Peyer's patch (tissue), 4 donors: ENCODE results near the gene ARMH4. TPM values are rescaled to one million over a fixed set of nuclear protein-coding genes. Genes with fewer than 3 reads are reported as not detected.

Experiments
- DNase-seq, 3 donors: peaks; one replicate each; pipeline ENCODE4 v3.0.0-alpha.2; 2017 to 2019
- H3K27ac ChIP-seq, 4 donors: fragments of 200-600 bp; sonication (generic); one replicate each; pipeline ENCODE4 v1.5.1; 2016 to 2019
- H3K27me3 ChIP-seq, 2 donors: fragments of 200-600 bp; sonication (generic); one replicate each; pipeline ENCODE4 v1.5.1; 2019
- H3K36me3 ChIP-seq, 3 donors: fragments of 200-600 bp; sonication (generic); one replicate each; pipeline ENCODE4 v1.5.1; 2016 to 2019
- H3K4me1 ChIP-seq, 4 donors: fragments of 200-600 bp; sonication (generic); one replicate each; pipeline ENCODE4 v1.5.1; 2016 to 2019
- H3K4me3 ChIP-seq, 4 donors: fragments of 200-600 bp; sonication (generic); 1 replicate in 3 of 4; 2 replicates in 1 of 4; pipeline ENCODE4 v1.5.1; 2016 to 2019; ENCODE audit warnings: mild to moderate bottlenecking in 1 of 4
- H3K9me3 ChIP-seq, 4 donors: fragments of 200-600 bp; sonication (generic); one replicate each; pipeline ENCODE4 v1.5.1; 2016 to 2019; ENCODE audit warnings: mild to moderate bottlenecking in 1 of 4
- CTCF ChIP-seq, 6 experiments: fragments of 450-650 bp in 4 of 6; fragments of 200-600 bp in 2 of 6; sonication (generic) in 1 of 6; IDR thresholded peaks; one replicate each; pipeline ENCODE4 v1.5.1; 2017 to 2019; ENCODE audit warnings: antibody characterized with exemption in 6 of 6, mild to moderate bottlenecking in 3 of 6, moderate library complexity in 1 of 6
- POLR2A ChIP-seq, 2 donors: fragments of 450-650 bp; IDR thresholded peaks; one replicate each; pipeline ENCODE4 v1.5.1; 2017; ENCODE audit warnings: antibody characterized with exemption in 2 of 2, mild to moderate bottlenecking in 2 of 2, moderate library complexity in 2 of 2
- total RNA-seq, 4 donors: library from RNA; depleted of rRNA; stranded (reverse); fragments of >200 nt; gene quantifications; one replicate each; pipeline ENCODE4 v1.1.0, GENCODE V29; 2016

ARMH4 gene, protein sequence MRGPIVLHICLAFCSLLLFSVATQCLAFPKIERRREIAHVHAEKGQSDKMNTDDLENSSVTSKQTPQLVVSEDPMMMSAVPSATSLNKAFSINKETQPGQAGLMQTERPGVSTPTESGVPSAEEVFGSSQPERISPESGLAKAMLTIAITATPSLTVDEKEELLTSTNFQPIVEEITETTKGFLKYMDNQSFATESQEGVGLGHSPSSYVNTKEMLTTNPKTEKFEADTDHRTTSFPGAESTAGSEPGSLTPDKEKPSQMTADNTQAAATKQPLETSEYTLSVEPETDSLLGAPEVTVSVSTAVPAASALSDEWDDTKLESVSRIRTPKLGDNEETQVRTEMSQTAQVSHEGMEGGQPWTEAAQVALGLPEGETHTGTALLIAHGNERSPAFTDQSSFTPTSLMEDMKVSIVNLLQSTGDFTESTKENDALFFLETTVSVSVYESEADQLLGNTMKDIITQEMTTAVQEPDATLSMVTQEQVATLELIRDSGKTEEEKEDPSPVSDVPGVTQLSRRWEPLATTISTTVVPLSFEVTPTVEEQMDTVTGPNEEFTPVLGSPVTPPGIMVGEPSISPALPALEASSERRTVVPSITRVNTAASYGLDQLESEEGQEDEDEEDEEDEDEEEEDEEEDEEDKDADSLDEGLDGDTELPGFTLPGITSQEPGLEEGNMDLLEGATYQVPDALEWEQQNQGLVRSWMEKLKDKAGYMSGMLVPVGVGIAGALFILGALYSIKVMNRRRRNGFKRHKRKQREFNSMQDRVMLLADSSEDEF
- total RNA-seq = 1 to 10 TPM in 3 of 4 donors, under 1 TPM in 1; 0.18 to 3.2 (median 1.4) TPM

DNA sequence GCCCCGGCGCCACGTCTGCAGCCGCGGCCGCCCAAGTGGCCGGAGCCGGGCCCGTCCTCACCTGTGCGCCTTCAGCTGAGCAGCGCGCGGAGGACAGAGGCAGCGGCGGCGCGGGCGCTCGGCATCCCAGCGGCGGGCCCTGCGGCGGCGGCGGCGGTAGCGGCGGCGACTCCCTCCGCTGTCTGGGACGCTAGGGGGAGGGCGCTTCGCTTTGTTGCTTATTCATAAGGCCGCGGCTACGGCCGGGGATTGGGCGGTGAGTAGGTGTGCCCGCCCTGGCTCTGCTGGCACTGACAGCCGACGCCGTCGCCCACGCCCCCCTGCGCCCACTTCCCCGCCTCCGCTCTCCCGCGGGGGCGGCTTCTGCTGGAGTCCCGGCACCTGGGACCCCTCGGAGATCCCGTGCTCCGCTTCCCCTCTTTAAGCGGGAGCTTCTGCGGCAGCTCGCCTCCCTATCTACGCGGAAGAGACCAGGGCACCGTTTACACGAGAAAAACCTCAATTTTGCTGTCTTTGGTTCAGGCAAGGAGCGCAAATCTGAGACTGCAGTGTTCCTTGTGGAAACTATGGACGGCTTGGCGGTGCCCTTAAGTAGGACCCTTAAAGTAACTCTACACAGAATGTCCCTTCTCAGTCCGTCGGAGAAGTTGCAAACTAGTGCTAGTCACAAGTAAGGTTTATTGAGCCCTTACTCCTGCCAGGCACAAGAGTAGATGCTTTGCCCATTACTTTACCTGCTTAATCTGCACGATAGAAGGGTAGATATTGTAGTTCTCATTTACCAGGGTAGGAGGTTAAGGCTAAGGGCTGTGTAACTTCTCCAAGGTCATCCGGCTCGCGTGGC is at the start of gene ARMH4:
TSS of gene ARMH4 (minus strand) at position 200 of the 844 bp plus-strand sequence. CDS start 12,855 bp downstream, outside the sequence.
- Histone ChIP-seq H3K27me3 (no peaks in the 10 kb centered on the region), H3K9me3 (no peaks in the 10 kb centered on the region), H3K27ac (peak within 1 kb of the TSS in 3 of 4 donors; percentile 25 to 66 (median 30)), H3K4me1 (peaks cover 0 to 6% (median 0%) of the 10 kb centered on the region in 4 donors), H3K4me3 (peak within 1 kb of the TSS; percentile 55 to 82 (median 70)), H3K36me3 (no peaks in the 10 kb centered on the region)
- TF ChIP-seq POLR2A (IDR thresholded peaks at IDR 0.05) = no peak
- TF ChIP-seq CTCF (IDR thresholded peaks at IDR 0.05) = peak in 2 of 6 experiments; percentile 21 to 25
- DNase-seq = peak; percentile 49 to 86 (median 85)

DNA sequence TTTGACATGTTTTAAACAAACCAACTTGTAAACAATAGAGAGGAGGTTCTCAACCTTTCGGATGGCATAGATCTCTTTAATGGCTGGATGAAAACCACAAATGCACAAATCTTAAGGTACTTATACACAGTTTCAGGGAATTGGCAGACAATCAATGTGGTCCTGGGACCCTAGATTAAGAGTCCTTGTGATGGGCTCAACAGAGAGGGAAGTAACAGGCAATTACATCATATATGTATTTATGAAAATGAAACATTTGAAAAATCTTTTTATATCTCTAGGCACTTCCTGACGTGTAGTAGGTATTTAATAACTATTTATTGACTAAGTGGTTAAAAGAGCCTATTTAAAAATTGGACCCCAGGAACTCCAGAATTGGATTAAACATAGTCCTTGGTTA is 48.8 kb upstream of the ARMH4 start:
- peak overlapping the region; percentile 66 to 100 (median 88) for H3K4me3 ChIP-seq
- peak overlapping the region in 3 of 4 donors; percentile 87 to 94 (median 91) for H3K27ac ChIP-seq
- peaks cover 0 to 5% (median 0%) of the 10 kb centered on the region in 3 donors for H3K36me3 ChIP-seq
- TF ChIP-seq CTCF (IDR thresholded peaks at IDR 0.05) (no peak), POLR2A (IDR thresholded peaks at IDR 0.05) (no peak)
- H3K4me1 ChIP-seq = peaks cover 0 to 17% (median 0%) of the 10 kb centered on the region in 4 donors
- no peaks in the 10 kb centered on the region for H3K27me3 ChIP-seq
- no peaks in the 10 kb centered on the region for H3K9me3 ChIP-seq
- DNase-seq = no peak

GRCh38 chr14:58200480-58200841 is 48.4 kb upstream of the ARMH4 start:
- H3K4me3 ChIP-seq = peak overlapping the region; percentile 66 to 100 (median 88)
- H3K27me3 ChIP-seq = no peaks in the 10 kb centered on the region
- peaks cover 0 to 5% (median 0%) of the 10 kb centered on the region in 3 donors for H3K36me3 ChIP-seq
- H3K27ac ChIP-seq = peak overlapping the region; percentile 87 to 96 (median 92)
- peaks cover 0 to 17% (median 0%) of the 10 kb centered on the region in 4 donors for H3K4me1 ChIP-seq
- TF ChIP-seq CTCF (IDR thresholded peaks at IDR 0.05) = no peak
- no peak for TF ChIP-seq POLR2A (IDR thresholded peaks at IDR 0.05)
- no peaks in the 10 kb centered on the region for H3K9me3 ChIP-seq
- DNase-seq = no peak

GRCh38 chr14:58199726-58200479 is 47.9 kb upstream of the ARMH4 start, which contains the start of gene ACTR10:
Gene ACTR10, plus strand, starts transcription at chr14:58200149. Its CDS starts 69 bp downstream, at chr14:58200218.
- Histone ChIP-seq H3K36me3 (peaks cover 0 to 5% (median 0%) of the 10 kb centered on the region in 3 donors), H3K9me3 (no peaks in the 10 kb centered on the region), H3K4me3 (peak within 1 kb of the TSS; percentile 66 to 100 (median 88)), H3K4me1 (peaks cover 0 to 17% (median 0%) of the 10 kb centered on the region in 4 donors), H3K27me3 (no peaks in the 10 kb centered on the region), H3K27ac (peak within 1 kb of the TSS; percentile 87 to 96 (median 92))
- TF ChIP-seq CTCF (IDR thresholded peaks at IDR 0.05) (peak in 1 of 6 experiments; percentile 1), POLR2A (IDR thresholded peaks at IDR 0.05) (peak; percentile 48 to 82)
- peak; percentile 89 to 95 (median 95) for DNase-seq
